Activated CD4-positive, alpha-beta T cell treated with anti-CD3 and anti-CD28 coated beads, Interleukin-2, amount 10 ng/mL, durations not matched to agents 24 days and 14 days (primary cell): ENCODE measurements around the gene DEDD2. TPM values are rescaled to one million over a fixed set of nuclear protein-coding genes. Genes with fewer than 3 reads are reported as not detected.

Experiments
- DNase-seq: peaks from one replicate; pipeline ENCODE4 v3.0.0; 2022
- H3K27ac Mint-ChIP-seq: one replicate; pipeline ENCODE4 v1.8.0; 2022; ENCODE audit warnings: mild to moderate bottlenecking, mixed read lengths
- H3K27me3 Mint-ChIP-seq: one replicate; pipeline ENCODE4 v1.8.0; 2022; ENCODE audit warnings: mixed read lengths
- H3K36me3 Mint-ChIP-seq: one replicate; pipeline ENCODE4 v1.8.0; 2022; ENCODE audit warnings: low read depth, mild to moderate bottlenecking, mixed read lengths
- H3K4me1 Mint-ChIP-seq: one replicate; pipeline ENCODE4 v1.8.0; 2021; ENCODE audit warnings: mixed read lengths
- H3K4me3 Mint-ChIP-seq: one replicate; pipeline ENCODE4 v1.8.0; 2022; ENCODE audit warnings: mild to moderate bottlenecking, moderate library complexity, mixed read lengths
- H3K9me3 Mint-ChIP-seq: one replicate; pipeline ENCODE4 v1.8.0; 2021; ENCODE audit warnings: mixed read lengths
- intact Hi-C: fragments of 100-400 bp; cut with micrococcal nuclease; formaldehyde crosslinking; loops from one replicate; pipeline ENCODE4 v1.15.1; 2023
- total RNA-seq: library from RNA; stranded (reverse); gene quantifications from 2 replicates; pipeline ENCODE4 v1.2.3, GENCODE V29; 2022

The DEDD2 gene
- total RNA-seq, 1 donor from 2014 or later = 34.8 TPM

DNA sequence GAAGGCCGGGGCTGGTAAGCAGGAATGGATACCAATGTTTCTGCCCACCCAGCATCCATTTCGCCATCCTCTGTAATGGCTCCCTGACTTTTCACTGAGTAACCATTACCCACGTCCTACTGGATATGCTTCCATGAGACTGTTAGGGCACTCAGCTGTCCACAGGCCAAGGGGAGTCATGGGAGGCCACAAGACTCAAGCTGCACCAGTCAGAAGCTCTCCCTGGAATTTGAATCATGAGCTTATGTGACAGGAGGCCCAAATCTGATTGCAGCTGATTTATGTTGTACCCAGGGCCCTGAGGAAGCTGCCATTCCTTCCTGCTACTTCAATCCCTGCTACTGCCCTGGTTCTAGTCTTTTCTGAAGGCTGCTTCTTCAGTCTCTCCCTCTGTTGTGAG is 28.3 kb downstream of the DEDD2 start:
- no peak for DNase-seq
- Mint-ChIP-seq H3K4me3 (no peak overlapping the region), H3K27ac (no peak overlapping the region), H3K36me3 (peaks cover 13% of the 10 kb centered on the region), H3K4me1 (peaks cover 48% of the 10 kb centered on the region), H3K9me3 (peaks cover 5% of the 10 kb centered on the region), H3K27me3 (no peaks in the 10 kb centered on the region)
- intact Hi-C loops = no loop called here

DNA sequence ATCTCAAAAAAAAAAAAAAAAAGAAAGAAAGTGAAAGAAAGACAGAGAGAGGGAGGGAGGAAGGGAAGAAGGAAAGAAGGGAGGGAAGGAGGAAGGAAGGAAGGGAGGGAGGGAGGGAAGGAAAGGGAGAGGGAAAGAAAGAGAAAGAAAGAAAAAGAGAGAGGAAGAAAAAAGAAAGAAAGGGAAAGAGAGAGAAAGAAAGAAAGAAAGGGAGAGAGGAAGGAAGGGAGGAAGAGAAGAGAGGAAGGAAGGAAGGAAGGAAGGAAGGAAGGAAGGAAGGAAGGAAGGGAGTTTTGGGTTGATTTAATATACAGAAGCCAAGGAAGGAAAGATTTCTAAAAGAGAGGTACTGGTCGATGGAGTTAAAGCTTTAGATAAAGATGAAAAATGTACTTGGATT is 28.8 kb downstream of the DEDD2 start:
- Mint-ChIP-seq H3K4me1 (peaks cover 50% of the 10 kb centered on the region), H3K27me3 (no peaks in the 10 kb centered on the region), H3K36me3 (peaks cover 10% of the 10 kb centered on the region), H3K27ac (no peak overlapping the region), H3K4me3 (no peak overlapping the region), H3K9me3 (peaks cover 3% of the 10 kb centered on the region)
- DNase-seq = no peak
- intact Hi-C loops = no loop called here

DNA sequence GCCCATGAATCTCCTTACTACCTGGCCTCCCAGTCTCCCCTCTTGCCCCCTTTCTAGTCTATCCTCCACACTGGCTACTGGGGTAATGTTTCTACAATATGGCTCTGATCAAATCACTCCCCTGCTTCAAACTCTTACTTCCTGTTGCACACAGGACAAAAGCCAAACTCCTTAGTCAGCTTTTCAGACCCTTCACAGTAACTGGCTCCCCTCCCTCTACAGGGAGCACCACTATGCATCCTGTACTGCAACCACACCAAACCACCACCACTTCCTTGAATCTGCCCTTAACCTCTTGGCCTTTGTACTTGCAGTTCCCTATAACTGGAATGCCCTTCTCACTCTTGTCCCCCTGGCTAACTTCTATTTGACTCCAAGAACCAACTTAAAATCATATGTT is 32.2 kb downstream of the DEDD2 start:
- Mint-ChIP-seq H3K9me3 (no peaks in the 10 kb centered on the region), H3K27ac (peak overlapping the region; percentile 62), H3K4me3 (peak overlapping the region; percentile 34), H3K36me3 (no peaks in the 10 kb centered on the region), H3K27me3 (peaks cover 6% of the 10 kb centered on the region), H3K4me1 (peaks cover 46% of the 10 kb centered on the region)
- intact Hi-C loops = loop anchor here (2.0 kb wide), 1 partner anchor 14 kb away; no protein-coding TSS in a partner anchor
- DNase-seq = peak; percentile 83

DNA sequence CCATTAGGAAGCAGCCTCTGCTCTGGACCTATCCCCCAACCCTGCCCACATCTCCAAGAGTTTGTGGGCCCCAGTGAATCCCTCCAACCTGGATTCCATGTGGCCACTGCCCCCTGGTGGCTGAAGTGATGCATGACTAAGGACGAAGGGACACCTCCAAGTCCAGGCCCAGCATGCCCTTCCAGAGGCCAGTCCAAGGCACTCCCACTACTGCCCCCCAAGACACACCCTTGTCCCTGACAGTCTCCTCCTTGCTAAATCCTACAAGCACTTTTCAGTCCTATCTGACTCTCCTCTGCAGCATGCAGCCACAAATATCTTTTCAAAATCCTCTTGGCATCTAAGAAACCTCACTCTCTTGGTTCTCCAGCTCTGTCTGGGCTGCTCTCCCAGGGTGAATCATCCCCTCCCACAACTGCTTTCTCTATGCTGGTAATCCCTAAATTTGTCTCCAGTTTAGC is 33.0 kb downstream of the DEDD2 start:
- peaks cover 42% of the 10 kb centered on the region for H3K4me1 Mint-ChIP-seq
- H3K4me3 Mint-ChIP-seq = peak overlapping the region; percentile 21
- peaks cover 14% of the 10 kb centered on the region for H3K27me3 Mint-ChIP-seq
- H3K27ac Mint-ChIP-seq = peak overlapping the region; percentile 64
- peak; percentile 91 for DNase-seq
- H3K9me3 Mint-ChIP-seq = no peaks in the 10 kb centered on the region
- H3K36me3 Mint-ChIP-seq = no peaks in the 10 kb centered on the region
- intact Hi-C loops = loop anchor here (1.0 to 2.0 kb wide), 3 partner anchors 14 to 76 kb away; no protein-coding TSS in a partner anchor

DNA sequence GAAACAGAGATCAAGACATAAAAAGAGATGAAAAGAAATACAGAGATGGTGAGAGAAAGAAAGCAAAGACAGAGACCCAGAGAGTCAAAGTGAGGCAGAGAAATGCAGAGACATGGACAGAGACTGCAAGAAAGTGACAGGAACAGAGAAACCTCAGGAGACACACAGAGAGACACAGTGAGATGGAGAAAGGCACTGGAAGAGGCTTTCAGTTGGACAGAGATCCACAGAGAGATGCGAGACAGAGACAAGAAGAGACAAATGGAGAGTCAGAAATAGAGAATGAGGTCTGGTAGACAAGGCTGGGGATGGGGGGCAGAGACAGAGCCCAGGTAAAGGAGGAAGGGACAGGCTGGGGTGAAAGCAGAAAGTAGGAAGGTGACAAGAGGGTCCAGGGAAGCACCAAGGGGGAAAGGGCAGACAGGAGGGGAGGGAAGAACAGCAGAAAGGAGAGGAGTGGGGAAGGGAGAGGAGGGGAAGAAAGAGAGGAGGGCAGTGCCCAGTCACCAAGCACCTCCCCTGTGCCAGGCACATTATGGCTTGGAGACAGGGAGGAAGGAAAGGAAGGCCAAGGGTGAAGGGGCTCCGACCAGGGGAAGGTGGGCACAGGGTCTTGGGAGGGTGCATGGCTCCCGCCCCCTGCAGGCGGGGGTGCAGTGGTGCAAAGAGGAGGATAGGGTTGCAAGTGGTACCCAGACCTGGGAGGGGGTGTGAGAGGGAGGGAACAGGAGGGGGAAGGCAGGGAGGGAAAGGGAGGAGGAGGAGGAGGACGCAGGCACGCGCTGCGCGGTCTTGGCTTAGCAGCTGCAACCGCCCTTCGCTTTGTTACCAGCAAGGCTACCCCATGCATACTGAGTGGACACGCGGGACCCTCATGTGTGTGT is 38.4 kb downstream of the DEDD2 start:
- H3K36me3 Mint-ChIP-seq = no peaks in the 10 kb centered on the region
- H3K27me3 Mint-ChIP-seq = peaks cover 38% of the 10 kb centered on the region
- H3K4me3 Mint-ChIP-seq = no peak overlapping the region
- DNase-seq = peak; percentile 64
- no peaks in the 10 kb centered on the region for H3K9me3 Mint-ChIP-seq
- peaks cover 26% of the 10 kb centered on the region for H3K4me1 Mint-ChIP-seq
- H3K27ac Mint-ChIP-seq = no peak overlapping the region
- intact Hi-C loops = loop anchor here (5.0 kb wide), 1 partner anchor 143 kb away; no protein-coding TSS in a partner anchor

DNA sequence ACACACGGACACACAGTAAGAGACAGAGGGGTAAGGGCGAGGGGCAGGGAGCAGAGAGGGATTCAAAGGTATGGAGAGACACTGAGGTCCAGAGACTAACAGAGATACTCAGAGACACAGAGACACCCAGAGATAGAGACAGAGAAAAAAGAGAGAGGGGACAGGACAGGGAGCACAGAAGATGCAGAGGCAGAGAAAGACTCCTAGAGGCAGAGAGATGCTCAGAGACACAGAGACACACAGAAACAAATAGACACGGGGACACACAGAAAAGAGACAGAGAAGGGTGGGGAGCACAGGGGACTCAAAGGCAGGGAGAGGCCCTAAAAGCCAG is 39.8 kb downstream of the DEDD2 start:
- H3K4me3 Mint-ChIP-seq = no peak overlapping the region
- peaks cover 19% of the 10 kb centered on the region for H3K4me1 Mint-ChIP-seq
- intact Hi-C loops = loop anchor here (2.0 to 5.0 kb wide), 3 partner anchors 45 to 145 kb away; partner anchors contain the start of gene POU2F2
- no peaks in the 10 kb centered on the region for H3K36me3 Mint-ChIP-seq
- H3K27me3 Mint-ChIP-seq = peaks cover 43% of the 10 kb centered on the region
- no peaks in the 10 kb centered on the region for H3K9me3 Mint-ChIP-seq
- DNase-seq = no peak
- H3K27ac Mint-ChIP-seq = no peak overlapping the region

DNA sequence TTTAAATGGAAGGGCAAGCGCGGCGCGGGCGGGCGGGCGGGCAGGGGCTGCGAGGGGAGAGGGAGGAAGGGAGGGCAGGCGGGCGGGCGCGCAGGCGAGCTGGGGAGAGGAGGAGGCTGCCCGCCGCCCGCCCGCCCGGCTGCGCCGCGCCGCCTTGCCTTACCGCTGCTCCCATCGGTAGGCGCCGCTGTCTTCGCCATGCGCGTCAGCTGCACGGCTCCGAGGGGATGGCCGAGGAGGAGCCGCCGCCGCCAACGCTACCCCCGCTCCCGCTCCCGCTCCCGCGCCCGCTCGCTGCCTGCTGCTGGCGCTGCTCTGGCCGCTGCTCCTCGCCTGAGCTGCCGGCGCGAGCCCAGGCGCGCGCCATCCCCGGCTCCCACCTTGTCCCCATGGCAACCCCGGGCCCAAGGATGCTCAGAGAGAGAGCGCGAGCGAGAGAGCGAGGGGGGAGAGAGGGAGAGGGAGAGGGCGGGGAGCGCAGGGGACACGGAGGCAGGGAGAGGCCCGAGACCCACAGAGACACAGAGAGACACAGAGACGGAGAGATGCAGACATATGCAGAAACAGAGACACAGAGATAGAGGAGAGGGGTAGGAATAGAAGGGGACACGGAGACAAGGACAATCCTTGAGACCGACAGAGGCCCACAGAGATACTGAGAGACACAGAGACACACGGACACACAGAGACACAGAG is 40.3 kb downstream of the DEDD2 start:
- no peak overlapping the region for H3K27ac Mint-ChIP-seq
- DNase-seq = peak; percentile 94
- H3K27me3 Mint-ChIP-seq = peaks cover 41% of the 10 kb centered on the region

DNA sequence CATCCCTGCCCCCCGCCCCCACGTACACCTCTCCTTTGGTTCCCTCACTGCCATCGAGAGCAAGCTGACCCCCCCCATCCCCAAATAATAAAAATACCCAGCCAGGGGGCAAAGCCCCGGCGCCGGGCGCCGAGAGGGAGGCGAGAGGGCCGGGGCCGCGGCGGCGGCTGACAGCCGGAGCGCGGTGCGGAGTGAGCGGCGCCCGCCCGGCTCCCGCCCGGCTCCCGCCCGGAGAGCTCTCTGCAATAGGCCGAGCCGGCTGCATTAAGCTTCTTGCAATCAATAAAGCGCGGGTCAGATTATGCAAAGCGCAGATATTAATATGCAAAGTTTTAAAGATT is 40.9 kb downstream of the DEDD2 start:
- DNase-seq = no peak
- intact Hi-C loops = loop anchor here (2.0 to 5.0 kb wide), 3 partner anchors 44 to 146 kb away; partner anchors contain the start of gene POU2F2

More for the DNA sequence above, 40.3 kb downstream of the DEDD2 start:
- Mint-ChIP-seq H3K9me3 (no peaks in the 10 kb centered on the region), H3K36me3 (no peaks in the 10 kb centered on the region), H3K4me1 (peaks cover 16% of the 10 kb centered on the region), H3K4me3 (peak overlapping the region; percentile 90)
- intact Hi-C loops = loop anchor here (2.0 to 5.0 kb wide), 3 partner anchors 44 to 145 kb away; partner anchors contain the start of gene POU2F2

DNA sequence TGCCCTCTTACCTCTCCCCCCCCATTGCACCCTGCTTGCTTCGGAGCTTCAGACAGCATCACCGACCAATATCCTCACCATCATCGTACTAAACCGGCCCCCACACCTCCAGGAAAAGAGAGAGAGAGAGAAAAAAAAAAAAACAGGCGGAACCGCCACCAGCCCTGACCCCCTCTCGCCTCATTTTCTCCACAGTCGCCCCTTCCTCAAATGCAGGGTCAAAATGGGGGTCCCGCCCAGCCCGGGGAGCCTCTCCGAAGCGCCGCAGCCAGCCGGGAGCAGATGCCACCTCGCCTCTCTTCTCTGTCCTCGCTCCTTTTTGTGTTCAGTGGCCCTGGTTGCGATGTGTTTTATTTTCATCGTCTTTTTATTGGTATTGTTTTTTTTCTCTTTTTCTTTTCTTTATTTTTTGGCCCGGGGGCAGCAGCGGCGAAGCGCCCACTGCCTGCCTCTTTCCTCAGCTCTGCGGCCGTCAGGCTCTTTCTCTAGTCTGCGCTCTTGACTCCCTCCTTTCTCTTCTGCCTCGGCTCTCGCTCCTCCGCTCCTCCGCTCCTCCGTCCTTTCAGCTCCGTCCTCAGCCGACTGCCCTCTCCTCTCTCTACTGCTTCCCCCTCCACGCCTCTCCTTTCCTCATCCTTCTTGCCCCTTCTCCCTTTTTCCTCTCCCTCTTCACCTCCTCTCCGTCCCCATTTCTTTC is 41.4 kb downstream of the DEDD2 start:
- H3K9me3 Mint-ChIP-seq = no peaks in the 10 kb centered on the region
- H3K4me3 Mint-ChIP-seq = peak overlapping the region; percentile 90
- DNase-seq = peak; percentile 78

More for the DNA sequence above, 40.9 kb downstream of the DEDD2 start:
- peaks cover 14% of the 10 kb centered on the region for H3K4me1 Mint-ChIP-seq
- H3K4me3 Mint-ChIP-seq = peak overlapping the region; percentile 90
- H3K27ac Mint-ChIP-seq = no peak overlapping the region
- H3K36me3 Mint-ChIP-seq = no peaks in the 10 kb centered on the region
- H3K27me3 Mint-ChIP-seq = peaks cover 37% of the 10 kb centered on the region
- no peaks in the 10 kb centered on the region for H3K9me3 Mint-ChIP-seq

DNA sequence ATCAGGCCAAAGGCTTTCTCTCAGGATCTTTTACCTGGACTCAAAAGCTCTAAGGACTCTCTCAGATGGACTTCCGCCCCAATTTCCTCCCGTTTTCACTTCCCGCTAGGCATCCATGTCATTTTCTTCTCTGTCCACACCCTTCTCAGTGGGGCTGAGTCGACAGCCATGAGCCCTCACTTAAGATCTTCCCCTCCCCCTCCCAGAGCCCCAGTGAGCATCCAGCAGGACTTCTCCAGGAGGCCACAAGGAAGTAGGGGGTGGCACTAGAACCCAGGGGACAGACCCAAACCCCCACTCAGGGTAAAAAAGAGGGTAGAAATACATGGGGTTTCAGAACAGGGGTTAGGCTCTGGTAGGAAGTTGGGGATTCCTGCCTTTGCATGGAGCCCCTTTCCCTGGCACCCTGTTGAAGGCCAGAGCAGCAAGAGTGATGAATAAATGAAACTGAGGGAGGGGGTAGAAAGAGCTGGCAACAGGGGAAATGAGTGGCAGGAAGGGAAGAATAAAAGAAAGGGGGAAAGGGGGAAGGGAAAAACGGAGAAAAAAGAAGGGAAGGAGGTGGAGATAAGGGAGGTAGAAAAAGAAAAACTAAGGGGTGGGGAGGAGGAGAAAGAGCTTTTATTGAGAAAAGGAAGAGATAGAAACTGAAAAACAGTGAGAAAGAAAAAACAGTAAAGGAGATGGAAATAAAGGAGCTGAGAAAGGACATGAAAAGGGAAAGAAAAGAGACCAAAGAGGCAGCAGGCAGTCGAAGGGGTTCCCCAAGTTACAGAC is 42.3 kb downstream of the DEDD2 start:
- Mint-ChIP-seq H3K9me3 (no peaks in the 10 kb centered on the region), H3K27me3 (peaks cover 36% of the 10 kb centered on the region), H3K36me3 (no peaks in the 10 kb centered on the region), H3K27ac (no peak overlapping the region), H3K4me1 (peaks cover 14% of the 10 kb centered on the region), H3K4me3 (peak overlapping the region; percentile 90)
- intact Hi-C loops = loop anchor here (5.0 kb wide), 1 partner anchor 147 kb away; no protein-coding TSS in a partner anchor
- DNase-seq = no peak

More for the DNA sequence above, 41.4 kb downstream of the DEDD2 start:
- Mint-ChIP-seq H3K4me1 (peaks cover 14% of the 10 kb centered on the region), H3K27ac (peak overlapping the region; percentile 52), H3K27me3 (peaks cover 37% of the 10 kb centered on the region), H3K36me3 (no peaks in the 10 kb centered on the region)
- intact Hi-C loops = loop anchor here (2.0 to 5.0 kb wide), 3 partner anchors 43 to 146 kb away; partner anchors contain the start of gene POU2F2

DNA sequence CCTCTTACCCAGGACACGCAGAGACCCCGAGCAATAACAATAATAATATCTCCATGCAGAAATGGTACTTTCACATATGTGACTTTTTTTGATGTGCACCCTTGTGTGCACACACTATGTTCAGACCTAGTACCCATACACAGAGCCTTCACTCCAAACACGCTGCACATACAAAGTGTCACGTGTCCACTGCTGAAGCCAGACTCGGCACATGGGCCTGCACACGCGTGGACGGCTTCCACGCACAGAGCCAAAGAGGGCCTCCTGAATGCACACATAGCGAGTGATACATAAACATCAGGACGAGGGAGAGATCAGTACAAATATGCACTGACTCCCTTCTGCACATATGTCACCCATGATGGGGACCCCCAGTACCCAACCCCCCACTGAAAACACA is 43.3 kb downstream of the DEDD2 start:
- Mint-ChIP-seq H3K27me3 (peaks cover 28% of the 10 kb centered on the region), H3K4me3 (no peak overlapping the region), H3K9me3 (no peaks in the 10 kb centered on the region), H3K36me3 (no peaks in the 10 kb centered on the region), H3K4me1 (peaks cover 14% of the 10 kb centered on the region), H3K27ac (no peak overlapping the region)
- intact Hi-C loops = no loop called here
- no peak for DNase-seq

DNA sequence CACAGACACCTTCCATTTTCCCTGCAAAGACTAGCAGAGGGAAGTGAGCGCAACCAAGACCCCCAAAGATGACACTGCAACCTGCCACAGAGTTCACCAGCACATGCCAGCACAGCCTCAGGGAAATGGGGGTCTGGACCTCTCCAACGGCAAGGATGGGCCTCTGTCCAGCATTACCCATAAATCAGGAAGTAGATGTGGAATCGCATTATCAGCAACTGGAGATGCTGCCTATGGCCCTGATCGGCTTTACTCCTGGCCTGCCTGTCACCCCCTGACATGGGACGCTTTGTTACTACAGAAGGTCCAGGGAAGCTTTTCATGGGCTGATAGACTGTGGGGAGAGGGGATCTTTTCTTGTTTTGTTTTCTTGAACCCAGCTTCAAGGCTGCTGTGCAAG is 43.8 kb downstream of the DEDD2 start:
- no peaks in the 10 kb centered on the region for H3K9me3 Mint-ChIP-seq
- intact Hi-C loops = no loop called here
- H3K27ac Mint-ChIP-seq = no peak overlapping the region
- H3K4me1 Mint-ChIP-seq = peaks cover 14% of the 10 kb centered on the region
- H3K36me3 Mint-ChIP-seq = no peaks in the 10 kb centered on the region
- no peak for DNase-seq
- H3K4me3 Mint-ChIP-seq = no peak overlapping the region
- H3K27me3 Mint-ChIP-seq = peaks cover 28% of the 10 kb centered on the region

DNA sequence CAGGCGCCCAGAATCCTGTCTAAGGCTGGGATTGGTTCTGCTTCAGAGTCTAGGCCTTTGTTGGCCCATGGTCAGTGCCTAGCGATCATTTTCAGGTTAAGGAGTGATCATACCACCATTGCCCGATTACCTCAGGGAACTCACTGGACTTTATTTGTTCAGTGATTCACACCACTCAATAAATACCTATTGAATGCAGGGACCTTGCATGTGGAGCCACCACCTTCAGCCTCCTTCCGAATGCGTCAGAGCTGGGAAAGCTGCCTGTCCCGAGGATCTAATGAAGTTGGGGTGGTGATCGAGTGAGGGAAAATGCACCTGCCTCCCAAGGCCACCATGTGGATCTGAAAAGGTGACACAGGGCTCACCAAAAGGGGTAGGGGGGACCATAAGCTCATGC is 45.2 kb downstream of the DEDD2 start:
- H3K27ac Mint-ChIP-seq = no peak overlapping the region
- no peak for DNase-seq
- H3K4me1 Mint-ChIP-seq = peaks cover 14% of the 10 kb centered on the region
- H3K9me3 Mint-ChIP-seq = no peaks in the 10 kb centered on the region
- no peaks in the 10 kb centered on the region for H3K36me3 Mint-ChIP-seq
- peaks cover 28% of the 10 kb centered on the region for H3K27me3 Mint-ChIP-seq
- no peak overlapping the region for H3K4me3 Mint-ChIP-seq
- intact Hi-C loops = no loop called here
